Measurements from ENCODE around the gene SYPL1.

The SYPL1 gene

GRCh38 chr7:106057204-106057961 is 54.7 kb downstream of the SYPL1 start:
- H3K9me3 ChIP-seq (replicated peaks in 1 of 11): peaks cover 4 to 15% (median 9%) of the 10 kb centered on the region in 11 experiments; a peak in 15 of 22 replicates
- TF ChIP-seq Cebpa-rat (IDR thresholded peaks at IDR 0.05): no peak; a peak in 1 of 22 replicates
- peaks cover 37 to 55% (median 54%) of the 10 kb centered on the region in 10 experiments for H3K4me1 ChIP-seq
- no peak overlapping the region for H3K4me3 ChIP-seq
- no peak overlapping the region; a peak in 1 of 22 replicates for H3K27ac ChIP-seq
- no peaks in the 10 kb centered on the region for H3K27me3 ChIP-seq
- peak overlapping the region; percentile 56 to 91 (median 81); a peak in 21 of 22 replicates for H3K4me2 ChIP-seq
- H4K20me1 ChIP-seq: no peaks in the 10 kb centered on the region
- no peak overlapping the region for H3K9ac ChIP-seq
- H3K36me3 ChIP-seq: no peaks in the 10 kb centered on the region

- TF ChIP-seq Cebpa-rat (IDR thresholded peaks at IDR 0.05): no peak
- peaks cover 29 to 48% (median 47%) of the 10 kb centered on the region in 10 experiments for H3K4me1 ChIP-seq
These were observed 55.5 kb downstream of the SYPL1 start for GRCh38 chr7:106056513-106057203.

GRCh38 chr7:106054971-106055532 is 57.1 kb downstream of the SYPL1 start:
- Histone ChIP-seq H3K36me3 (no peaks in the 10 kb centered on the region), H3K4me3 (no peak overlapping the region), H3K9ac (no peak overlapping the region), H4K20me1 (no peaks in the 10 kb centered on the region), H3K4me2 (no peak overlapping the region), H3K27me3 (no peaks in the 10 kb centered on the region), H3K9me3 (replicated peaks in 1 of 11) (peaks cover 0 to 15% (median 9%) of the 10 kb centered on the region in 11 experiments; a peak in 16 of 22 replicates), H3K4me1 (peaks cover 22 to 37% (median 34%) of the 10 kb centered on the region in 10 experiments), H3K27ac (no peak overlapping the region)
- no peak for TF ChIP-seq Cebpa-rat (IDR thresholded peaks at IDR 0.05)

More at GRCh38 chr7:106056513-106057203, 55.5 kb downstream of the SYPL1 start:
- no peak overlapping the region for H3K9ac ChIP-seq
- no peak overlapping the region for H3K4me3 ChIP-seq
- peak overlapping the region in 9 of 11 experiments; percentile 23 to 91 (median 84); a peak in 14 of 22 replicates for H3K4me2 ChIP-seq
- no peak overlapping the region for H3K27ac ChIP-seq
- H3K9me3 ChIP-seq (replicated peaks in 1 of 11): peaks cover 4 to 17% (median 11%) of the 10 kb centered on the region in 11 experiments; a peak in 15 of 22 replicates
- H3K36me3 ChIP-seq: no peaks in the 10 kb centered on the region
- H3K27me3 ChIP-seq: no peaks in the 10 kb centered on the region
- H4K20me1 ChIP-seq: no peaks in the 10 kb centered on the region

- Histone ChIP-seq H3K4me2 (no peak overlapping the region), H3K9ac (no peak overlapping the region), H3K4me1 (peaks cover 16 to 37% (median 34%) of the 10 kb centered on the region in 10 experiments), H3K4me3 (no peak overlapping the region), H3K27me3 (no peaks in the 10 kb centered on the region), H3K9me3 (replicated peaks in 1 of 11) (peaks cover 0 to 11% (median 8%) of the 10 kb centered on the region in 11 experiments; a peak in 15 of 22 replicates), H3K36me3 (no peaks in the 10 kb centered on the region), H4K20me1 (no peaks in the 10 kb centered on the region), H3K27ac (no peak overlapping the region)
- no peak for TF ChIP-seq Cebpa-rat (IDR thresholded peaks at IDR 0.05)
These were observed 57.8 kb downstream of the SYPL1 start for GRCh38 chr7:106054156-106054910.

GRCh38 chr7:106053109-106053508 is 59.0 kb downstream of the SYPL1 start:
- H3K4me1 ChIP-seq: peaks cover 4 to 30% (median 26%) of the 10 kb centered on the region in 10 experiments
- H3K9me3 ChIP-seq (replicated peaks in 1 of 11): peaks cover 0 to 11% (median 8%) of the 10 kb centered on the region in 11 experiments; a peak in 15 of 22 replicates
- no peak overlapping the region for H3K4me2 ChIP-seq
- no peak for TF ChIP-seq Cebpa-rat (IDR thresholded peaks at IDR 0.05)
- H3K27ac ChIP-seq: no peak overlapping the region
- no peaks in the 10 kb centered on the region for H3K27me3 ChIP-seq
- H3K36me3 ChIP-seq: no peaks in the 10 kb centered on the region
- no peaks in the 10 kb centered on the region for H4K20me1 ChIP-seq
- H3K4me3 ChIP-seq: no peak overlapping the region
- no peak overlapping the region for H3K9ac ChIP-seq

GRCh38 chr7:106052681-106053080 is 59.4 kb downstream of the SYPL1 start:
- Histone ChIP-seq H3K4me1 (peaks cover 0 to 26% (median 22%) of the 10 kb centered on the region in 10 experiments; a peak in 17 of 20 replicates), H3K9ac (no peak overlapping the region), H4K20me1 (no peaks in the 10 kb centered on the region), H3K27me3 (no peaks in the 10 kb centered on the region), H3K36me3 (no peaks in the 10 kb centered on the region), H3K9me3 (replicated peaks in 1 of 11) (peaks cover 0 to 11% (median 8%) of the 10 kb centered on the region in 11 experiments; a peak in 15 of 22 replicates), H3K4me3 (no peak overlapping the region), H3K27ac (no peak overlapping the region), H3K4me2 (no peak overlapping the region)
- TF ChIP-seq Cebpa-rat (IDR thresholded peaks at IDR 0.05): no peak

- no peaks in the 10 kb centered on the region for H3K27me3 ChIP-seq
- peaks cover 0 to 18% (median 14%) of the 10 kb centered on the region in 10 experiments; a peak in 14 of 20 replicates for H3K4me1 ChIP-seq
These were observed 61.4 kb downstream of the SYPL1 start for GRCh38 chr7:106050746-106051117.

GRCh38 chr7:106050002-106050745 is 61.9 kb downstream of the SYPL1 start:
- no peak overlapping the region for H3K4me3 ChIP-seq
- H3K36me3 ChIP-seq: no peaks in the 10 kb centered on the region
- no peak overlapping the region for H3K9ac ChIP-seq
- TF ChIP-seq Cebpa-rat (IDR thresholded peaks at IDR 0.05): no peak
- H3K27ac ChIP-seq: no peak overlapping the region
- no peaks in the 10 kb centered on the region for H3K27me3 ChIP-seq
- H3K9me3 ChIP-seq (replicated peaks in 1 of 11): peaks cover 0 to 11% (median 8%) of the 10 kb centered on the region in 11 experiments; a peak in 15 of 22 replicates
- H3K4me1 ChIP-seq: peaks cover 0 to 18% (median 14%) of the 10 kb centered on the region in 10 experiments; a peak in 14 of 20 replicates
- H4K20me1 ChIP-seq: no peaks in the 10 kb centered on the region
- H3K4me2 ChIP-seq: peak overlapping the region in 9 of 11 experiments; percentile 33 to 76 (median 52); a peak in 18 of 22 replicates

More at GRCh38 chr7:106050746-106051117, 61.4 kb downstream of the SYPL1 start:
- Histone ChIP-seq H3K9ac (no peak overlapping the region), H4K20me1 (no peaks in the 10 kb centered on the region), H3K4me2 (no peak overlapping the region), H3K9me3 (replicated peaks in 1 of 11) (peaks cover 0 to 11% (median 8%) of the 10 kb centered on the region in 11 experiments; a peak in 15 of 22 replicates), H3K27ac (no peak overlapping the region), H3K4me3 (no peak overlapping the region), H3K36me3 (no peaks in the 10 kb centered on the region)
- TF ChIP-seq Cebpa-rat (IDR thresholded peaks at IDR 0.05): no peak
